SHP77 treated with DMSO at 0.1 percent for 48 hours (cell line): ENCODE data around the gene KLHL25.
A peak's percentile ranks its signal among the peaks of the same experiment; 100 is the strongest.
"Not testable (repeated sequence)": the region's sequence is repeated elsewhere in the genome, so short reads cannot be mapped to it uniquely, and the experiment has no call there.

ENCODE experiments used
- DNase-seq: peaks from one replicate; lab custom pipeline; 2025; lab: John Stamatoyannopoulos, UW

KLHL25 gene

DNA sequence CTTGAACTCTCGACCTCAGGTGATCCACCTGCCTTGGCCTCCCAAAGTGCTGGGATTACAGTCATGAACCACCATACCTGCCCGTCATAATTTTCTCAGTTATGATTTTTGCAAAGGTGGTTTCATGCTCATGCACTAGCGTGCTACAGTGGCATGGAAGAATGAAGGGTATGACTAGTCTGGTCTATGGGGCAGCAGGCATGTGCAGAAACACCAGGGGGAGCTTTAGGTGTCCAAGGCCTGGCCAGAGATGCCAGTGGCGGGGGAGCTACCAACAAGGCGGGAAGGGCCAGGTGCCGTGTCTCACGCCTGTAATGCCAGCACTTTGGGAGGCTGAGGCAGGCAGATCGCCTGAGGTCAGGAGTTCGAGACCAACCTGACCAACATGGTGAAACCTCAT, 7.9 kb upstream of the KLHL25 start:
- not testable (repeated sequence) for DNase-seq

DNA sequence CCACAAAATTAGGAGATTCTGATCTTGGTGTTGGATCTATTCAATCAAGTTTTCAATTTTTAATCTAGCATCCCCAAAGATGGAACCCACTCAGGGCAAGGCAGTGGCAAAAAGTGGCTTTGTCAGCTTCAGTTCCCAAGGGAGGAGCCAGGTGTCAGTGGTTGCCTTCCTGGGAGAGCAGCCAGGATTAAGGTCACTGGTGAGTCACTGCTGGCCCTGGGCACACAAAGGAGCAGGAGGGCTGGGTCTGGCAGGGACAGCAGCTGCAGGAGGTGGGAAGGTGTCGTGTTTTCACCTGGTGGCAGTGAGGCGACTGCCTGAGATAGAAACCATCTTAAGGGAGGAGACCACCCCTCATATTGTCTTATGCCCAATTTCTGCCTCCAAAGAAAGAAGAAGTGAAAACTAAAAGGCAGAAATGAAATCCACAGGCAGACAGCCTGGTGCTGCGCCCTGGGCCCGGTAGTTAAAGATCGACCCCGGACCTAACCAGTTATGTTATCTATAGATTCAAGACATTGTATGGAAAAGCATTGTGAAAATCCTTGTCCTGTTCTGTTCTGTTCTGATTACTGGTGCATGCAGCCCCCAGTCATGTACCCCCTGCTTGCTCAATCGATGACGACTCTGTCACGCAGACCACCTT, 5.9 kb upstream of the KLHL25 start:
- DNase-seq: peak; percentile 82

DNA sequence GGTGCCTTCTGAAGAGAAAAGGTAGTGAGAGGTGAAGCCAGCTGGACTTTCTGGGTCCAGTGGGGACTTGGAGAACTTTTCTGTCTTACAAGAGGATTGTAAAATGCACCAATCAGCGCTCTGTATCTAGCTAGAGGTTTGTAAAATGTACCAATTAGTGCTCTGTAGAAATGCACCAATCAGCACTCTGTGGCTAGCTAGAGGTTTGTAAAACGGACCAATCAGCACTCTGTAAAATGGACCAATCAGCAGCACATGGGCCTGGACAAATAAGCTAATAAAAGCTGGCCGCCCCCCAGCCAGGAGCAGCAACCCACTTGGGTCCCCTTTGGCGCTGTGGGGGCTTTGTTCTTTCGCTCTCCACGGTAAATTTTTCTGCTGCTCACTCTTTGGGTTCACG, 1.6 kb upstream of the KLHL25 start:
- not testable (repeated sequence) for DNase-seq

DNA sequence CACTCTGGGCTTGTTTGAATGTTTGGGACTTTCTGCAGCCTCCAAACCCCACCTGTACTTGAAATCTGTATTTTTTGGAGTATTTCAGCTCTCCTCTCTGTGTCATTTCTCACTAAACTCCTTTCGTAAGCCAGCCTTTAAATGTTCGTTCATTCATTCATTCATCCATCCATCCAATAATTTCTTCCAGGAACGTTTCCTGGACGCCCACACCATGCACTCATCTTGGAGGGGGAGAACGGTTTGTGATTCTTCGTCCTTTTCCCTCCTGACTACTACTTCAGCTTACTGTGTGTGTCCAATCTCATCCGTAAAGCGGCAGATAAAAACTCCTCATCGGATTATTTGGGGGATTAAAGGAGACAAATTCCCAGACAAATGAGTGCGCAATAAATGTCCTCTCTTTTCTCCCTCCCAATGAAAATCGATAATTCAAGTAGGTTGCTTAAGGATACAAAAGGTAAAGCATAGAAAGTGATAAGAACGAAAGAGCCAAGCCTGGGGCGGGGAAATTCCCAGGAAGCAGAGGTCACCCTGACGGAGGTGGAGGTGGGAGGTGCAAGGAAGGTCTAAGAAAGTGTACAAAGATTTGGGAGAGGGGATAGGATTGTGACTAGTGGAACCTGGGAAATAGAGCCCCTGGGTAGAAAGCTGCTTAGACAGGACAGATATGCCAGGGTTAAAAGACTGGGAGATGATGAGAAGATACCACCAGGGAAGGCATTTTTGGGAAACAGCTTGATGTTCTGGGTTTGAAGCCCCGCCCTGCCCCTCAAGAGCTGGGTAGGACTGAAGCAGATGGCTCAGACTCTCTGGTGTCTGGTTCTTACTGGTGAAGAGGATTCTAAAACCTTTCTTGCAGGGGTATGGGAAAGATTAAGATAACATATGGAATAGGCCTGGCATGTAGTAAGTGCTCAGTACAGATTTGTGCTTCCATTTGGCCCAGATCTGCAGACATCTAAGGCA, 896 bp upstream of the KLHL25 start:
- DNase-seq: no peak

DNA sequence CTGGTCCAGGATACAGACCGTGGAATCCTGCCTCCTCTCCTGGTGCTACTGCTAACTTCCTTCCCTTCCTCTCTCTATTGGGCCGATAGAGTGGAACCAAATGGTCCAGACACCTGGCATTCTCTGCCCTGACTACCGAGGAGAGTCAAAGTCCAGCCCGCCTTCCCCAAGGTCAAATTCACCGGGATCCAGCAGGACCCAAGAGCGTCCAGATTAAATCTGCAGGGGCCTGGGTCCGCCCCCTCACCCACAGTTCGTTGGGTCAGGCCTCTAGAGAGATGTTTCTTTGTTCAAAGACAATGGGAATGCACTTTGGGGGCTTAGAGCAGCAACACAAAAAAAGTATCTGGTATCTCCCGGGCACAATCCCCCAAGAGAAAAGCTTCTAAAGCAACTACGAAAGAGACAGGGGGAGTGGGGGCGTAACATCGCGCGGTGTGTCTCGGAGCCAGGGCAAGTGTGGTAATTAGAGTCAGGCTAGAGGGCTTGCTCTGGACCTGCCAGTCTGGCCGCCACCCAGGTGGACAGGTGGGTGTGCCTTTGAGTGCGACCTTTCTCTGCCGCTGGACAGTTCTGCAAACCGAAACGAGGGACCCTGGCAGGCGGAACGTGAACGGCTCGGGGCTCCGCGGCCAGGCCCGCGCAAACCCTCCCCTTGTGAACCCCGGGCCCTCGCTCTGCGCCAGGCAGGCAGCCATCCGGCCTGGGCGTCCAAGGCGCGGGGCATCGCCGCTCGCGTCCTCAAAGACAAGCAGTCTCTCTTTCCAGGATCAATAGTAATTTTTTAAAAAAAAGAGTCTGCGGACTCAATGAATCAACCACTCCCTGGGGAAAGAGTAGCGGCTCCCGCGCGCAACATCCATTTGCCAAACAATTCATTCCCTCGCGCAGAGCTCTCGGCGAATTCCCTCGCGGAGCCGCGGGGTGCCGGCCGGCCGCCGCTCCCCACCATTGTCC, 806 bp downstream of the KLHL25 start:
- no peak for DNase-seq

DNA sequence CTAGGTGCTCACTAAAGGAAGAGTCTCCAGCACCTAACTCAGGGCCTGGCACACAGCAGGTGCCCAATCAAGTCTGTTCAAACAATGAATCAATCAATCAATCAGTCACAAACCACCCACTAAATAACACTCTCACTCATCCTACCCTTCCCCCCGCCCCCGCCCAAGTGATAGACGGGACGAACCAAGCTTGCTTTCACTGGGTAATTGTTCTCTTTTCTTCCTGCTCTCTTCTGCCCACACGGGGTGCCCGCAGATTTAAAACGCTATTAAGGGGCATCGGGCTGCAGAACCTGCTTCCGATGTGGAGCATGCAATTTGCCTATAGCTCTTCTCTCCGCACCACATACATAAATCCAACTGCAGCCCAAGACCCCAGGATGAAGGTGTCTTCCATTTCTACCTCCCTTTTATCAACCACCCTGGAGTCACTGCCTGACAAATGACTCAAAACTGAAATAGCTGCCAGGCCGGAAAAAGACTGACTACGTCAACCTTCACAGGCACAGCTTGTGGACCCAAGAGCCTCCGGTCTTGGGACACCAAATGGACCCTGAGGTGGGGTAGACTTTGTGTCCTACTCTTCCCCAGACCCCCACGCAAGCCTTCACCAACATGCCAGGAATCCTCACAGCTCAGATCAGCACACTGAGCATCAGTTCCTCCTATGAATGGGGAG, 1.7 kb downstream of the KLHL25 start:
- DNase-seq: no peak

DNA sequence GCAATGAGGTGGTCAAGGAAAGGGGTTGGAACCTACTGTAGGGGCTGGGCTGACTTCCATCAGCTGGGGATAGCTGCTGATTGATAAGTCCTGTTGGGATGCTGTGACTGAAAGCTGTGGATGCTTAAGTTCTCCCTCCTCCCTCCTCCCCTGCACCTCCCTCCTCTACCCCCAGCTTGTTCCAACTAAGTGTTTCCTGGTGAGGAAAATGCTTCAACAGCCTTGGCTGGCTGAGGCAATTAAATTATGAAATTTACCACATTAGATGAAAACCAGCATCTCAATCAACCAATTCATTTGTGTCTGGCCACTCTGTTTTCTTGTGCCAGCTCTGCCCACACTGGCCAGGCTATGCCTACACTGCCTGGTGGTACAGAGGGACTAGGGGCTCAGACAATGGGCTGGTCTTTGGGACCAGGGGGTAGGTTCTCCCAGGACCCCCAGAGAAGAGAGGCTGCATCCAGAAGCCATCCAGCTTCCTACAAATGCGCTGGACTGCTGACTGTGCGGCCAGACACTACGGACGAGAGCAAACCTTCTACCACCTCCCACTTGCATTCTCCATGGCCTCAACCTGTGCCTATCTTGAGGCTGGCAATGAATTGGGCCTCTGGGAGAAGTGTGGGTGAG, 2.5 kb downstream of the KLHL25 start:
- DNase-seq: no peak

DNA sequence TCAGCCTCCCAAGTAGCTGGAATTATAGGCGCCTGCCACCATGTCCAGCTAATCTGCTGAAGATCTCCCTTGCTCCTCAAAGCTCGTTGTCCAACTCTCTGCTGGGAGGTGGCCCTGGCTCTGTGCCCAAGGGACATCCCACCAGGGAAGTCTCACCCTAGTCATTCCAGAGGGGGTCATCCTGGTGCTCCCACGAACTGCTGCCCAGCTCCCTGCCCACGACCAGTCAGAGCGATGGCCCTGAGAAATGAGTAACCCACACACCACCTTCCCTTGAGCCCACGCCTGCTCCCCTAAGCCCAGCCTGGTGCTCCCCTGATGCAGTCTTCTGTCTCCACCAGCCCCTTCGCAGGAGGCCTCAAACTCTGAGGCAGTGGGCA, 5.2 kb downstream of the KLHL25 start:
- DNase-seq: no peak

DNA sequence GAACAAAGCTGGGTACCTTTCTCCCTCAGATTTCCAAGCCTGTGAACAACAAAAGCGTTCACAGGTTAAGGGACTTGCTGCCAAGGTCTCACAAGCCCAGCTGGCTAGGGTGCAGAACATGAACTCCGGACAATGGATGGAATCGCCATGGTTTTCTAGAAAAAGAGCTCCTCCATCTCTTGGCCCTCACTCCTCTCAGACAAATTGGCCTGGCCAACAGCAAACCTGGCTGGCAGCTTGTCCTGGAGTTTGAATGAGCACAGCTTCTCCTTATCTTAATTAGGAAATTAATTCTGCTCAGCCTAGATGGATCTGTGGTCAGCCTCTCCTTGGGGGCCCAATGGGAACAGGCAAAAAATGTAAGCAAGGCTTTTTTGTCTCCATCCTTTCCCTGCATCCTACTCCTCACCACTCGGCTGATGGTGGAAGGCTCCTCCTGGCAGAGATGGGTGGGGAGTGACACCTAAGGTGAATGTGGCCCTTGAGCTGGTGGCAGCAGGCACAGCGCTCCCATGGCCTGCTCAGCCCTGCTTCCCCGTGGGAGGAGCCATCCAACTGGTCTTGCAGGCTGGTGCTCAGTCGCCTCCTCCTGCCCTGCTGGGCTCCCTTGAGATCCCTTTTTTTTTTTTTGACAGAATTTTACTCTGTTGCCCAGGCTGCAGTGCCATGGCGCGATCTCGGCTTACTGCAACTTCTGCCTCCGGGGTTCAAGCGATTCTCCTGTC, 5.8 kb downstream of the KLHL25 start:
- no peak for DNase-seq

GRCh38 chr15:85786781-85787114, 8.0 kb downstream of the KLHL25 start:
- DNase-seq: no peak

DNA sequence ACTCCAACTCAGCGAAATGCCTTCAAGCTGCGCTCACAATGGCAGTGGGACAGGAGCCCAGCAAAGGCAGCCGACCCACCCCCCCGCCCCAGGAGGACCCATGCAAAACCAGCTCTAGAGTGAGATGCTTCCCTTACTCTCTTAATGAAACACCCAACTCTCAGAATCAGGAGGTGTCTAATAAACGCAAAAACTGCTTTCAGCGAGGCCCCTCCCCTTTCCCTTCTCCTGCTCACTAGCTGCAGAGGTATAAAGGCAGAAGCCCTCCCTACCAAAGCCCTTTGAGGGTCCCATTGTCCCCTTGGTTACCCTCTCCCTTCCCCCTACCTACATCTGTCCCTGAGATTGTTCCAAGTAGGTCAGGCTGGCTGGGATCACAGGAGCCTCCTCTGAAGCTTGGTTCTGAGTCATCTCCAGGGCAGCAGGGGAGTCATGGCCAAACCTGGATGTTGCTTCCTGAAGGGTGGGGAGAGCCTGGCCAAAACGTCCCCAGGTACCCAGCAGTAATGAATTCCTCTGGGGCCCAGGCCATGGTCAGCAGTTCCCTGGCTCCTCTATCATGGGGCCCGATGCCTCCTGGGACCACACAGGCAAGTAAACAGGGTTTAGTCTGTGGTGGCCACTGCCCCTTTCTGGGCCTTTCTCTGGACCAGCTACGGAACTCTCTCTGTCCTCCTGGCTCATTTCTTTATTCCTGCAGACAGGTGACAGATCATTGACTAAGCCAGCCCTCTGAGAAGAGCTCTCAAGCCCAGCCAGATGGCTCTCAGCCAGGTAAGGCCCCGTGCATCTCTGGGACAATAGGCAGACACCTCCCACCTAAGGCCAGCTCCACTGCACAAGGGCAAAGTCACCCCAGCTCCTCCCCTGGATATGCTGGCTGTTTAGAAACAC, 8.6 kb downstream of the KLHL25 start:
- DNase-seq: peak; percentile 40

DNA sequence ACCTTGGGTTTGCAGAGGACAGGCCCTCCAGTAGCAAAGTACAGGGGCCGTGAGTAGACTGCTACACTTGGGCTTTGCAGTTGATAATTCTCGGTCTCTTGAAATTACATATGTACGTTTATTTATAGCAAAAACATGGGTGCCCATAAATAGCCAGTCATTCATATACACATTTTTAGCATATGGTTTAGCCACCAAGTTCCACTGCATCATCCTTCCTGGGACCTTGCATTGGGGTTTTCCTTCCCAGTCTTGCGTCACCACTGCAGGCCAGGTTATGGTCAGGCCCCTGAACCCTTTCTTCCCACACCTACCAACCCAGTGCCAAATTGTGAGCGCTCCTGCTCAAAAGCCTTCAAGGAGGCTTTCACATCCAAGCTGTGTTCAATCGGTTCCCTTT, 12.7 kb downstream of the KLHL25 start:
- DNase-seq: no peak

GRCh38 chr15:85781099-85781498, 13.6 kb downstream of the KLHL25 start:
- DNase-seq: no peak

DNA sequence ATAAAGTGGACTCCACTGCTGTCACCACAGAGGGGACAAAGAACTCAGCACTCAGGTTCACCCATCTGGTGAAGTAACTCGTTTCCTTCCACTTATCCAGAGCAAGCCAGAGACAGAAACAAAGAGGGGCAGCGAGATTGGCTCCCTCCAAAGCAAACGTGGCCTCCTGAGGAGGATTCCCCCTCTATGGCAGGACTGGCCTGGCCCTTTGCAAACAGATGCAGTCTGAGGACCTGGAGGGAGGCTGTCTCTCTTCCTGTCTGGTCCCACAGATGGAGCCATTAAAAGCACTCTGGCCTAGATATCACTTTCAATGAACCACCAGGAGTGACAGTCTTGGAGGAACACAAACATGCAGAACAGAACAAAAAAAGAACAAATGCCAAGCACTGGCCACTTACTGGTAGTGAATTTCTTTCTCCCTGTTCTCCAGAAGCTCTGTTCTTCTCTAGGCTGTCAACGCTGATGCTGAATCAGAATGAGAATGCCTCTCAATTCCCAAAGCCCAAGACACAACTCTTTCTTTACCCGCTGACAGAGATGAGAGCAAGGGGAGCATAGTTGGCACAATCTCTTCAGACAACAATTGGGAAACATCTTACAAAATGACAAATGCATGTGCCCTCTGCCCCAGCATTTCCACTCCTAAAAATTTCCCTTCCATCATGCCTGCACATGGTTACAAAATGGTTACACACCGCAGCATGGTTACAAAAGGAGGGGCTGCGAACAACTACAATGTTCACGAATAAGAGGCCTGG, 14.3 kb downstream of the KLHL25 start:
- no peak for DNase-seq

GRCh38 chr15:85779249-85779648, 15.5 kb downstream of the KLHL25 start:
- DNase-seq: no peak

DNA sequence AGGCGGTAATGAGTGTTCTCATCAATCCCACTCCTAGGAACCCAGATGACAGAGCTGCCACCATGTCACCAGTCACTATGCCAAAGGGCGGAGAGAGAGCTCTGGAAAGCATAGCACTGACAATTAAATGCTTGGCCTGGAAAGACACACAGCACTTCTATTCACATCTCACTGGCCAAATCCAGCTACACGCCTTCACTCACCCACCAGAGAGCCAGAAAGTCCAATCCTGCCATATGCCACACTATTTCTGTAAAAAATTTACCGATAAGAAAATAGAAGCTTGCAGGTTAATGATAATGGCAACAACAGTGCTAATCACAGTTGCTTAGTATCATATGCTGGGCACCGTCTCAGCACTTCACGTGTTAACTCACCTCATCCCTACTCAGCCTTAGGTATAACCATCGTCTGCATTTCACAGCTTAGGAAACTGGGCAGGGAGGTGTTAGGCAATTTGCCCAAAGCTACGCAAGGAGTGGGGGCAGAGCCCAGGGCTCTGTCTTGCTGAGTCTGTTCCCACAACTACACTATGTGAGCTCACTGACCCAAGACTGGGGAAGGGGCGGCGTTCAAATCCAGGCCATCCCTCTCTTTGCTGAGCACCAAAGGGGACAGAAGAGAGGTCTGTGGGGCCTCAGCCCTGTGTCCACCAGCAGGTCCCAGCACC, 16.5 kb downstream of the KLHL25 start:
- no peak for DNase-seq

DNA sequence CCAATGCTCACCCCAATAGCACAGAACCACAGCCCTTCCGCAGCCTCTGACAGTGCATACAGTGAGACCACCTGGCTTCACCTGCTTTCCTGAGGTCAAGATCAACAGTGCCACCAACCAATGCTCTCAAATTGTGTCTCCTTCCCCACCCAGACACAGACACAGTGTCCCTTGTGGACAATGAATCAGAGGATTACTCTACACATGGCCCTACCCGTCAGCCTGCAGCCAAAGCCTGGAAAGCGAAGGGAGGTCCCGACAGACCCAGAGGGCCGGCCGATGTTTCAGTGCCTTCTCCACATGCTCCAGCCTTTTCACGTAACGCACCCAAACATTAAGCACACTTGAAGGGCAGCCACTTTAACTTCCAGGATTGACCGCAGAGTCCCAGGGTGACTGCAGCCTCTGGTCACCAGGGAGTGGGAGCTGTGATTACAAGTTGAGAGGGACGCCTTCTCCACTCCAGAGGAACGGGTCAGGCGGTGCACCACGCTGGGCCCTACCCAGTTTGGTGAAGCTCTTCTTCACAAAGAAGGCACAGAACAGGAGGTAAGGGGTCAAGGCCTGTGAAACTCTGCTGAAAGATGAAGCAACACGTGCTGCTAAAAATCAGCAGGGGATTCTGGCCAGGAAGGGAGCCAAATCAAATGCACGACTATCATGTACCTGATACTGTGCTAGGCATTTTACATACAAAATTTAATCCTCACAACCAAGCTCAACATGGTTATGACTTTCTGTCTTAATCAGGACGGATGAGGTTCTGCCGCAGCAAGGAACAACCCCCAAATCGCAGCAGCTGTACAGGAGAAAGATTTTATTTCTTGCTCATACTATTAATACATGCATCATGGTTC, 17.2 kb downstream of the KLHL25 start:
- DNase-seq: no peak
